A549 (cell line): ENCODE data around the gene PNPLA2. TPM values are rescaled to one million over a fixed set of nuclear protein-coding genes. Genes with fewer than 3 reads are reported as not detected.

Source experiments
- ATAC-seq, 2 experiments: fragments of 200-7000 bp in 1 of 2; fragments of >200 bp in 1 of 2; cut with Nextera tagmentation in 1 of 2; cut with Tn5 transposase in 1 of 2; 3 replicates each; pipeline versions ENCODE4 v1.8.0 to v1.9.1; 2018 to 2020; ENCODE audit warnings: mild to moderate bottlenecking in 1 of 2, moderate library complexity in 1 of 2
- CTCF ChIA-PET: fragments of 300-600 bp; sonication (Branson Sonifier 250); formaldehyde crosslinking; extraction: SDS; loops from one replicate; lab custom pipeline; 2021; ENCODE audit warnings: antibody characterized with exemption, inconsistent platforms; lab: Yijun Ruan, JAX
- POLR2A ChIA-PET: fragments of 350-600 bp; formaldehyde crosslinking; extraction: SDS; loops from one replicate; lab custom pipeline; 2021; ENCODE audit warnings: antibody characterized with exemption, inconsistent platforms; lab: Yijun Ruan, JAX
- DNase-seq, 2 experiments: peaks; one replicate each; pipeline versions ENCODE4 v3.0.0 to v3.0.0-alpha.2; 2011 to 2016; ENCODE audit warnings: low read depth in 1 of 2, low spot score in 1 of 2
- FAIRE-seq: peaks from 2 replicates; lab custom pipeline; 2011; peaks lifted over from hg19 to GRCh38; lab: Jason Lieb, UNC
- H3K27ac ChIP-seq, 2 experiments: fragments of >200 bp; sonication (Bioruptor Twin); formaldehyde crosslinking; 3 replicates each; pipeline ENCODE4 v1.5.1; 2016 to 2017
- H3K4me1 ChIP-seq: fragments of >200 bp; sonication (Bioruptor Twin); formaldehyde crosslinking; 3 replicates; pipeline ENCODE4 v1.6.1; 2016
- H3K4me2 ChIP-seq: fragments of >200 bp; sonication (Bioruptor Twin); formaldehyde crosslinking; 3 replicates; pipeline ENCODE4 v1.6.1; 2016
- H3K4me3 ChIP-seq: fragments of >200 bp; sonication (Bioruptor Twin); formaldehyde crosslinking; 3 replicates; pipeline ENCODE4 v1.5.1; 2016
- H3K9me3 ChIP-seq: fragments of >200 bp; sonication (Bioruptor Twin); formaldehyde crosslinking; 3 replicates; pipeline ENCODE4 v1.6.1; 2016
- EHF ChIP-seq: fragments of 250-450 bp; sonication (Bioruptor Pico); IDR thresholded peaks from 2 replicates; pipeline ENCODE4 v1.5.0; 2020; ENCODE audit warnings: mild to moderate bottlenecking
- EHMT2 ChIP-seq: fragments of 200-600 bp; sonication (generic); IDR thresholded peaks from 2 replicates; pipeline ENCODE4 v1.6.1; 2016; ENCODE audit warnings: antibody characterized with exemption, low read depth, mild to moderate bottlenecking, moderate library complexity
- FOSL2 ChIP-seq, 2 experiments: fragments of 450-650 bp in 1 of 2; fragments of >200 bp in 1 of 2; sonication (Bioruptor Twin) in 1 of 2; formaldehyde crosslinking; IDR thresholded peaks; 2 replicates each; pipeline versions ENCODE4 v1.5.0 to v1.6.1; 2016 to 2020; ENCODE audit warnings: mild to moderate bottlenecking in 1 of 2, moderate library complexity in 1 of 2
- HOXB13 ChIP-seq: fragments of 250-450 bp; sonication (Bioruptor Pico); IDR thresholded peaks from 2 replicates; pipeline ENCODE4 v1.5.0; 2020; ENCODE audit warnings: low read depth, mild to moderate bottlenecking, moderate library complexity
- MYC ChIP-seq: IDR thresholded peaks from 2 replicates; pipeline ENCODE4 v1.6.1; 2012; ENCODE audit warnings: mild to moderate bottlenecking, inconsistent platforms, low read length, improper control_type of control experiment, borderline replicate concordance
- NPAS2 ChIP-seq: fragments of 250-450 bp; sonication (Bioruptor Pico); IDR thresholded peaks from 2 replicates; pipeline ENCODE4 v1.8.0; 2022; ENCODE audit warnings: mild to moderate bottlenecking, moderate library complexity, borderline replicate concordance
- NR3C1 ChIP-seq: fragments of >200 bp; sonication (Bioruptor Twin); formaldehyde crosslinking; IDR thresholded peaks from 3 replicates; pipeline ENCODE4 v1.6.1; 2017
- POLR2AphosphoS2 ChIP-seq: conservative IDR thresholded peaks from 2 replicates; pipeline ENCODE4 v1.6.1; 2012; ENCODE audit warnings: low read length, improper control_type of control experiment, inconsistent platforms
- RAD21 ChIP-seq, 2 experiments: fragments of >200 bp in 1 of 2; sonication (Bioruptor Twin) in 1 of 2; formaldehyde crosslinking in 1 of 2; IDR thresholded peaks in 1 of 2; conservative IDR thresholded peaks in 1 of 2; 2 replicates in 1 of 2; 3 replicates in 1 of 2; pipeline ENCODE4 v1.6.1; 2012 to 2018; ENCODE audit warnings: inconsistent platforms in 1 of 2
- RCOR1 ChIP-seq: fragments of 150-350 bp; IDR thresholded peaks from 2 replicates; pipeline ENCODE4 v1.6.1; 2014; ENCODE audit warnings: antibody characterized with exemption, low read length, low read depth
- RNF2 ChIP-seq: fragments of 200-600 bp; sonication (generic); IDR thresholded peaks from 2 replicates; pipeline ENCODE4 v1.6.1; 2016; ENCODE audit warnings: low read depth, mild to moderate bottlenecking, antibody characterized with exemption, moderate library complexity, borderline replicate concordance
- SREBF2 ChIP-seq: fragments of 450-650 bp; IDR thresholded peaks from 2 replicates; pipeline ENCODE4 v1.6.1; 2014; ENCODE audit warnings: mild to moderate bottlenecking, moderate library complexity
- TFCP2L1 ChIP-seq: fragments of 250-450 bp; sonication (Bioruptor Pico); IDR thresholded peaks from 2 replicates; pipeline ENCODE4 v1.5.0; 2021; ENCODE audit warnings: mild to moderate bottlenecking
- ZNF302 ChIP-seq: fragments of 250-450 bp; sonication (Bioruptor Pico); IDR thresholded peaks from 2 replicates; pipeline ENCODE4 v1.9.0; 2021; ENCODE audit warnings: inconsistent platforms, mild to moderate bottlenecking, moderate library complexity
- WGBS: methylation state at CpG from one replicate; pipeline ENCODE4 v1.1.6; 2017; ENCODE audit errors: missing lambda C conversion rate; 5-methylcytosine and 5-hydroxymethylcytosine counted together
- polyA plus RNA-seq, 4 experiments: library from polyadenylated mRNA; depleted of rRNA in 3 of 4; stranded (reverse); fragments of >200 nt; fragmentation: RNase III in 1 of 4; extraction: RNeasy Plus Mini Kit Qiagen cat#74134 plus additional on column Dnase treatment in 1 of 4; gene quantifications; 2 replicates in 3 of 4; 3 replicates in 1 of 4; pipeline ENCODE4 v1.2.3, GENCODE V29; 2011 to 2017
- TF ChIP-seq, protein P1 (sequence below): IDR thresholded peaks from 2 replicates; pipeline ENCODE4 v1.6.1; 2012
- TF ChIP-seq, protein P2 (sequence below): fragments of 250-450 bp; sonication (Bioruptor Pico); IDR thresholded peaks from 2 replicates; pipeline ENCODE4 v1.5.0; 2020; ENCODE audit warnings: low read depth, mild to moderate bottlenecking, moderate library complexity
- TF ChIP-seq, protein P3 (sequence below): fragments of >200 bp; sonication (Bioruptor Twin); formaldehyde crosslinking; IDR thresholded peaks from 2 replicates; pipeline ENCODE4 v1.6.1; 2016
- TF ChIP-seq, protein P4 (sequence below): IDR thresholded peaks from 2 replicates; pipeline ENCODE4 v1.6.1; 2012

The PNPLA2 gene
- polyA plus RNA-seq, 2 of the 4 experiments (the other 2 are of a cell fraction): 13.2 to 25.4 TPM

DNA sequence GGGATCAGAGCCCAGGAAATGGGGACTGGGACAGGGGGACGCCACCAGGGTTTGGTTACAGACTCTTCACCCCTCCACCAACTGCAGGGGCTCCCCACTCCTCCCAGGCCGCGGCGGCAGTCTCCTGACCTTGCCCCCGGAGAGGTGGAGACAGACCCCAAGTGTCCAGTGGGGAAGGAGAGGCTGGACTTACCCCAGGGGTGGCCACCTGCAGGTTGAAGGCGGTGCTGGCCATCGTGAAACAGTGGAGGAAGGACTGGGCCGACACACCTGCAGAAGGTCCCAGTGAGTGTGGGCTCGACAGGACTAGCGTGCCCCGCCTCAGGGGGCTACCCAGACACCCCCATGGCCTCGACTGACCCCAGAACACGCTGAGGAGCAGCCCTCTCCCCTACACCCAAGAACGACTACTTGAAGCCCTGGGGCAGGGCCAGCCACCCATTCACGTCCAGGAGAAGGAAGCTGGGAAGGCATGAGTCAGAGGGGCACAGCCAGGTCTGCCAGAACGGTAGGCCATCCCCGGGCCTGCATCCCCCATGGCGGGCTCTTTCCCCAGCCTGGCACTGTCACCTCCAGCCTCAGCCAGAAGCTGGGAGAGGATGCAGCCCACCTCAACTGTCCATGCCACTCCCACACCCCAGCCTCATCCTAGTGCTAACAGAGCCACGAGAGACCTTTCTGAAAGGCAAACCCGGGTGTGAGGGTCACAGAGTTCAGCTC is 43.7 kb upstream of the PNPLA2 start (continued):
- TF ChIP-seq, protein P1, sequence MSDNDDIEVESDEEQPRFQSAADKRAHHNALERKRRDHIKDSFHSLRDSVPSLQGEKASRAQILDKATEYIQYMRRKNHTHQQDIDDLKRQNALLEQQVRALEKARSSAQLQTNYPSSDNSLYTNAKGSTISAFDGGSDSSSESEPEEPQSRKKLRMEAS: no peak
- no peak for TF ChIP-seq RCOR1

DNA sequence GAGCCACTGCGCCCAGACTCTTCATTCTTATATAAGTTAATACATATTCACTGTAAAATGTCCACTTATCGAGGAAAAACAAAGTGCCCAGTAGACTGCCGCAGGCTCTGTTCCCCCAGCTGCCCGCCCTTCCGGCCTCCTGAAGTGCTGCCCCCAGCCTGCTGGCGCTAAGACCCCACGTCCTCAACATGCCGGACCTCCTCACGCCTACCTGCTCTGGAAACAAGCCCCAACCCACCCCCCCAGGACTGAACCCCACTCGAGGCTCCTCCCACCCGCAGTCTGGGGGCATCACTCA is 42.5 kb upstream of the PNPLA2 start:
- CTCF ChIA-PET: interaction anchor here (0.8 to 5.7 kb wide), 6 partner anchors 11 to 74 kb away, joined by 3 to 44 read pairs (median 3); partner anchors contain the start of genes CEND1 and TALDO1
- peak overlapping the region; percentile 84 for H3K4me3 ChIP-seq
- ATAC-seq: no peak
- no peak for FAIRE-seq
- peak overlapping the region; percentile 100 for H3K4me2 ChIP-seq
- peak overlapping the region; percentile 91 to 95 for H3K27ac ChIP-seq
- no peaks in the 10 kb centered on the region for H3K9me3 ChIP-seq
- TF ChIP-seq SREBF2 (no peak), FOSL2 (IDR thresholded peaks at IDR 0.05) (no peak), FOSL2 (CRISPR knock-in tag; IDR thresholded peaks at IDR 0.05) (no peak), NR3C1 (no peak), NPAS2 (no peak), MYC (no peak), RAD21 (conservative IDR thresholded peaks at IDR 0.05 in 1 of 2, IDR thresholded peaks at IDR 0.05 in 1 of 2) (no peak), EHMT2 (no peak), ZNF302 (CRISPR knock-in tag) (no peak), RNF2 (no peak), EHF (CRISPR knock-in tag) (no peak), TFCP2L1 (CRISPR knock-in tag) (no peak)
- TF ChIP-seq, protein P2, sequence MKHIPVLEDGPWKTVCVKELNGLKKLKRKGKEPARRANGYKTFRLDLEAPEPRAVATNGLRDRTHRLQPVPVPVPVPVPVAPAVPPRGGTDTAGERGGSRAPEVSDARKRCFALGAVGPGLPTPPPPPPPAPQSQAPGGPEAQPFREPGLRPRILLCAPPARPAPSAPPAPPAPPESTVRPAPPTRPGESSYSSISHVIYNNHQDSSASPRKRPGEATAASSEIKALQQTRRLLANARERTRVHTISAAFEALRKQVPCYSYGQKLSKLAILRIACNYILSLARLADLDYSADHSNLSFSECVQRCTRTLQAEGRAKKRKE: no peak
- TF ChIP-seq, protein P3, sequence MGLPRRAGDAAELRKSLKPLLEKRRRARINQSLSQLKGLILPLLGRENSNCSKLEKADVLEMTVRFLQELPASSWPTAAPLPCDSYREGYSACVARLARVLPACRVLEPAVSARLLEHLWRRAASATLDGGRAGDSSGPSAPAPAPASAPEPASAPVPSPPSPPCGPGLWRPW: no peak
- POLR2A ChIA-PET: interaction anchor here (0.8 to 1.5 kb wide), 3 partner anchors 8 to 200 kb away, joined by 3 to 5 read pairs (median 4); partner anchors contain the start of gene PHRF1
- no peak for DNase-seq
- peaks cover 43% of the 10 kb centered on the region for H3K4me1 ChIP-seq
- 38% methylated on average over 11 of the region's 11 CpGs for WGBS

DNA sequence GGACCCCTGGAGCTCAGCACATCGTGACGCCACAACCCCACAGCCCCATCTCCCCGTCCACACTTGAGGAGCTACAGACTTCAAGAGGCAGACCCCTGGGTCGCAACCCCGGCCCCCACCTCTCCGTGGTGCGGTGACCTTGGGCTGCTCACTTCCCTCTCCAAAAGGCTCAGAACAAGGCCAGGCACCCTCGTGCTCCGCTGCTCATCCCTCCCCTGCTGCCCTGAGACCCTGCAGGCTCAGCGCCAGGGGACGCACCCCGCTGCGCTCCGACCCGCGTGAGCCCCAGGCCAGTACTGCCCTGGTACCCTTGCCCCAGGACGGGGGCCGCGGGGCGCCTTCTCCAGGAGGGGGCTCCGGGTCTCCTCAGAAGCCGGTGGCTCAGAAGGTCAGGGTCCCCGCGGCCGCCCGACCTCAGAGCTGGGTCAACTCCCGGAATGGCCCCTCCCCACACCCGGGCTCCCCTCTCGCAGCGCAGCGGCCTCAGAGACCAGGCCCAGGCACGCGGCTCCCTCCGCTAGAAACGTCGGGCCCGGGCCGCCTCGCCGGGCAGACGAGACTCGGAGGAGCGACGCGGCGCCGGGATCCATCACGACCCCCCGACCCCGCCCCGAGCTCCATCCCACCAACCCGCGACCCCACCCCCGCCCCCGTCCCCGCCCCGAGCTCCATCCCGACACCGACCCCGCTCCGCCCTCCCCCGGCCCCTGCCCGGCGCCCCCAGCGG is 42.0 kb upstream of the PNPLA2 start:
- ChIA-PET POLR2A (interaction anchor here (0.7 to 1.5 kb wide), 7 partner anchors 8 to 201 kb away, joined by 3 to 5 read pairs (median 3); partner anchors contain the start of genes PHRF1 and TALDO1), CTCF (interaction anchor here (0.8 to 5.7 kb wide), 7 partner anchors 10 to 74 kb away, joined by 3 to 44 read pairs (median 3); partner anchors contain the start of gene CEND1)
- H3K4me3 ChIP-seq: peak overlapping the region; percentile 84
- peak overlapping the region; percentile 91 to 95 for H3K27ac ChIP-seq
- no peak for FAIRE-seq
- DNase-seq: peak in 1 of 2 experiments; percentile 47
- peaks cover 43% of the 10 kb centered on the region for H3K4me1 ChIP-seq
- ATAC-seq: peak; percentile 38 to 49
- peak overlapping the region; percentile 100 for H3K4me2 ChIP-seq
- 0% methylated on average over 8 of the region's 65 CpGs for WGBS
- no peak for TF ChIP-seq HOXB13 (CRISPR knock-in tag)
- peak; percentile 60; the same call in 1 of the 2 replicates for TF ChIP-seq TFCP2L1 (CRISPR knock-in tag)
- TF ChIP-seq POLR2AphosphoS2: no peak
- TF ChIP-seq, protein P4, sequence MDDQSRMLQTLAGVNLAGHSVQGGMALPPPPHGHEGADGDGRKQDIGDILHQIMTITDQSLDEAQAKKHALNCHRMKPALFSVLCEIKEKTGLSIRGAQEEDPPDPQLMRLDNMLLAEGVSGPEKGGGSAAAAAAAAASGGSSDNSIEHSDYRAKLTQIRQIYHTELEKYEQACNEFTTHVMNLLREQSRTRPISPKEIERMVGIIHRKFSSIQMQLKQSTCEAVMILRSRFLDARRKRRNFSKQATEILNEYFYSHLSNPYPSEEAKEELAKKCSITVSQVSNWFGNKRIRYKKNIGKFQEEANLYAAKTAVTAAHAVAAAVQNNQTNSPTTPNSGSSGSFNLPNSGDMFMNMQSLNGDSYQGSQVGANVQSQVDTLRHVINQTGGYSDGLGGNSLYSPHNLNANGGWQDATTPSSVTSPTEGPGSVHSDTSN: peak; percentile 63
- H3K9me3 ChIP-seq: no peaks in the 10 kb centered on the region
